Measurements from ENCODE around the gene PNPLA1.

PNPLA1 gene

DNA sequence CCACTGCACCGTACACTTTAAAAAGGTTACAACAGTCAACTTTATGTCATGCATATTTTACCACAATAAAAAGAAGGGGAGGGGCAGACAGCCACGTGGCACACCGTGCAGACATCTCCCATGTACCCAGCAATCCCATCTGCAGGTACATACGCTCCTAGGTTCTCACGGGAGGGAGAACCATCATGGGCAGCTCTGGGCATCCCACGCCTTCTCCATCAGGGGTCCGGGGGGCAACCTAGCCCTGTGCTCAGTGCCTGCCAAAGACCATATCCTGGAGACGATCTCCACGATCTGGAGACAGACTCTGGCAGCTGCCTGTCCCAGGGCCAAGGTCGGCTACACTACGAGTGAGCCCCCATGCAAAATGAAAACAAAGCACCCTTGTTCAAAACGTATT lies 69.3 kb downstream of the PNPLA1 start:
- DNase-seq = no peak

DNA sequence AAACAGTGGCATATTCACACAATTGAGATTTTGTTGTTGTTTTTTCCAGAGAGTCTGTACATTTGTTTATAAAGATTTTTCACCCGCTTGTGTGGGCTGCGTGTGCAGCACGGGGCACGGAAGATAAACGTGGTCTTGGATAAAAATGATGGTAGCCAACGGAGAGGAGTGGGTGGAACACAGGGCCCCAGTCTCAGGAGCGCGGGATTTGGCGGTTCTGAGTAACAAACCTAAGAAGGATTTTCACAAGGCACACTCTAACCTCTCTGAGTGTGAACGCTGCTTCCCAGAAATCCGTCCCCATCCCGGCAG lies 70.4 kb downstream of the PNPLA1 start:
- DNase-seq = no peak

DNA sequence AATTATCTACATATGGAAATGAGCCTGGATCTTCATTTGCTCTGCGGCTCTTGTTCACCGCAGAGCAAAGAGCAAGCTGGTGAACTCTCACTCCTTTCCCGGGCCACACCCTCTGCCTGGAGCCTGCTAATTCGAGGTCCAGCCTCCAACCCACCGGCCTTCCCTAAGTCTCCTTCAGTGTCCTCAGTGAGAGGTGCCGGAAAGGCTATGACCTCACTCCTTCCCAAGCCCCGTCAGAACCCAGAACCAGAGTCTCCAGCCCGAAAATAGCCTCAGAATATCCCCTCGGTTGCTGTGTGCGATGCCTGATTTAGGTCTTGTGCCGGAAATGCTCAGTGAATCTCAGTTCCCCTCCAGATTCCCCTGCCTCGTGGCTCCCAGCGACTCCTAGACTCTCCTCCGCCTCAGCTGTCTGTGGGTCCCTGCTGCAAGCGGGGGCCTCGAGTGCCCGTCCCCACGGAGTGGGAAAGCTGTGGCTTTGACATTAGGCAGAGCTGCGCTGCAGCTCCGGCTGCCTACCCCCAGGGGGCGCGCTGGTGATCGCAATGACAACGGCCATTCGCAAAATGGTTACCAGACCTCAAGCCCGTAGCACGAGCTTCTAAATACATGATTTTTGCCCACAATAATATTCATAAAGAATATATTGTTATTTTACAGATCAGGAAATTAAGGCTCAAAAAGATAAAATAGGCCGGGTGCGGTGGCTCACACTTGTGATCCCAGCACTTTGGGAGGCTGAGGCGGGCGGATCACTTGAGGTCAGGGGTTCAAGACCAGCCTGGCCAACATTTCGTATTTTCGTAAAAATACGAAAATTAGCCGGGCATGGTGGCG lies 71.0 kb downstream of the PNPLA1 start:
- DNase-seq = peak; percentile 17

DNA sequence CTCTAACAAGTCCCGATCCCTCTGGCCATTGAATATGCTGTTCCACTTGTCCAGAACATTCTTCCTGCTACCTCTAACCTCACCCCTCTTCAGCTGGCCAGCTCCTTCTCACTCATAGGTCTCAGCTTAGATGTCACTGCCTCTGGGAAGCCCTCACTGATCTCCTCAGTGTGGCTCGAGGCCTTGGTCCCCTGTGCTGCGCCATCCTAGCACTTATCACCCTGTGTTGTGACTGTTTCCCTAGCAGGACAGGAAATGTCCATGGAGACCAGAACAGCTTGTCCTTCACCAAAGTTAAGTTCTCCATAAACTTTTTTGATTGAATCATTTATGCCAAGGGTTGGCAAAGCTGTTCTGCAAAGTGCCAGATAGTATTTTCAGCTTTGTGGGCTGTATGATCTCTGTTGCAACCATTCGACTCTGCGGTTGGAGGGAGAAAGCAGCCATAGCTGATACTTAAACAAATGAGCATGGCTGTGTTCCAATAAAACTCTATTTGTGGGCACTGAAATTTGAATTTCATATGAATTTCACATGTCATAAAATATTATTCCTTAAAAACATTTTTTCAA lies 73.3 kb downstream of the PNPLA1 start:
- DNase-seq = no peak

DNA sequence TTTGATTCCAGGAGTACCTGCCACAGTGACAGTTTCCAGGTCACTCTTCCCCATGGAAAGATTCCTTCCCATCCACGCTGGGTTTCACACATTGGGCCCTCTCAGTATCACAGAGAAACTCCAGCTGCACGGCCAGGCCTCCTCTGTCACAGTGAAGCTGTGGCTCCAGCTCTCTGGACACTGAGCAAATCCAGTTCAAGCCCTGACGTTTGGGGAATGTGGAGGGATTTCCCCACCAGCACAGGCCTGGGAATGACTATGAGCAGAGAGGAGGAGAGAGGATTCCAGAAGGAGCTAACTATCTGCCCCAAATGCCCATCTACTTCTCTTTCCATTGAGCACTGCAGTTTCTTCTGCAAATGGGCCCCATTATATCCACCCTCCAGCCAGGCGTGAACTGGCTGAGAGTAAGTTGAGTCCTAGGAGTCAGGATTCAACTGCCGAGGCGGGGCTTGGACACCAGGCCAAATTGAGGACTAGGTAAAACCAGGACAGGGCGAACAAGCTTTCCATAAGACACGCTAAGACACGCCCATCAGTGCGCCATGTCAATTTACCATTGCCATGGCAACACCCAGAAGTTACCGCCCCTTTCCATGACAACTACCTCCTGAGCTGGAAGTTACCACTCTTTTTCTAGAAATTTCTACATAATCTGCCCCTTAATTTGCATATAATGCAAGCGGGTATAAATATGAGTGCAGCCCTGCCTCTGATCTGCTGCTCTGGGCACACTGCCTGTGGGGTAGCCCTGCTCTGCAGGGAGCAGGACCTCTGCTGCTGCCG lies 76.0 kb downstream of the PNPLA1 start:
- no peak for DNase-seq

DNA sequence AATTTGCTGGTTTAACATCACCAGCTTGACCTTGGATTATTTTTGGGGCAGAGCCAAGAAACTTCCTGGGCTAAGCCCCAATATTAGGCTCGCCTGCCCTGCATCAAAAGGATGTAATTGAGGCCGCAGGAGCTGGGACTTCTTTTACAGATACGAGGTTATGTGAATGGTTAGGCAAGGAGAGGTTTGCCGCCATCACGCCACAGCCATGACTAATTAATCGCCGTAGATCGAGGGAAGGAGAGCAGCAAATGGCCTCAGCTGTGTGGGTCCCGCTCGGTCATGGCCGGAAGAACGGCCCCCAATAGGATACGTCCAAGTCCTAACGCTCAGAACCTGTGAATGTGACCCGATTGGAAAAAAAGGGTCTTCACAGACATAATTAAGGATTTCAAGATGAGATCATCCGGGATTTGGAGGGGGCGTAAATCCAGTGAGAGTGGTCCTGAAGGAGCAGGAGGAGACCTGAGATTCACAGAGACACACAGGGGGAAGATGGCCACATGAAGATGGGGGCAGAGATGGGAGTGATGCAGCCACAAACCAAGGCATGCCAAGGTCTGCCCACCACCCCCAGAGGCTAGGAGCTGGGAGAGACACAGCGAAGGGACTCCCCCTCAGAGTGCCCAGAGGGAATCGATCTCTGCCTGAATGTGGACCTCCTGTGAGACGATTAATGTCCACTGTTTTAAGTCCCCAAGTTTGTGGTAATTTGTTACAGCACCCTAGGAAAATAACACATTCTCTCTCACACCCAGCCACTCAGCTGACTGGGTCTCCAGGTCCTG lies 76.8 kb downstream of the PNPLA1 start:
- no peak for DNase-seq

DNA sequence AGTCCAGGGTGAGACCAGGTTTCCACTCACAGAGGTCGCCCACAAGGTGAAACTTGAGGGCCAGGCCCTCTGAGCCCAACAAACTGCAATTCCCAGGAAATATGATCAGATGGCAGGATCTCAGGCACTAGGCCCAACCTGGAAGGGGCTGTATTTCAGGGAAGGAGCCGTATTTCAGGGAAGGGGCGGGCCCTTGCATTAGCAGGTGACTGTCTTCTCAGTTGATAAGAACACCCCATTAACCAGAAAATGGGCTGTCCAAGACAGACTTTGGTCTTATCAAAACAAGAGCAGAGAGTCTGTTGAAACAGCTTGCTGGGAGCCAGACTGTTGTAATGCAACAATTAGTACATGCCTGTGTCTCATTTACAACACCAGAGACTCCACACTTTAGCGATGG lies 77.8 kb downstream of the PNPLA1 start:
- DNase-seq = no peak

DNA sequence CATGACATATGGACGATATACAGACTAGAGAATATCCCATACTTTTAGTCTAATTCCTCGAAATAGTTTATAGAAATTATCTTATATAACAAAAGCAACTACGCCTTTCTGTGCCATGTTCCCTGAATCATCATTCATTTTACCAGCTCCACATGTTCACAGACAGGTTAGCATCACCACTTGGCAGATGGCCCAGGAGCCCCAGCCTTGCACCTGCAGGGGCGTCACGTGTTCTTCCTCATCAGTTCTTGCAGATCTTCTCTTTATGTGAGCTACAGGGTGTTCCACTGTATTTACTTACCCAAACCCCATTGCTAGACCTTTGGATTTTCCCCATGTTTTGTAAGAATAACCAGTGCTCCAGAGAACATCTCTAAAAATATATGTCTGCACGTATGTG lies 79.4 kb downstream of the PNPLA1 start:
- DNase-seq = no peak

DNA sequence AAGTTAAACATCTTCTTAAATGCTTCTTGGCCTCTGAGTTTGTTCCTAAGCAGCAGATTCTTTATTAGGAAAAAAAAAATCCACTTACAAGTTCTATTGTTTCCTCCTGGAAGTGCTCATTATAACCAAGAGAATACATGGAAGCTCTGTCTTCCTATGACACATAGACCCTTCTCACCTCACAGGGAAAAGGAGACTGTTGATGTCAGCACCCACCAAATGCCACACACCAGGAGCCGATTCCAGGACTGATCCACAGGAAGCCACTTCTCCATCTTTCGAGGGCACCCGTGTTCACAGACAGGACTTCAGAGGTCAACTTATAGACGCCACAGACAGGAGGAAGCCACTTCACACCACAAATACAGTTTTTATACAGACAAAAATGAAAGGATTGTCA lies 80.2 kb downstream of the PNPLA1 start:
- DNase-seq = no peak

DNA sequence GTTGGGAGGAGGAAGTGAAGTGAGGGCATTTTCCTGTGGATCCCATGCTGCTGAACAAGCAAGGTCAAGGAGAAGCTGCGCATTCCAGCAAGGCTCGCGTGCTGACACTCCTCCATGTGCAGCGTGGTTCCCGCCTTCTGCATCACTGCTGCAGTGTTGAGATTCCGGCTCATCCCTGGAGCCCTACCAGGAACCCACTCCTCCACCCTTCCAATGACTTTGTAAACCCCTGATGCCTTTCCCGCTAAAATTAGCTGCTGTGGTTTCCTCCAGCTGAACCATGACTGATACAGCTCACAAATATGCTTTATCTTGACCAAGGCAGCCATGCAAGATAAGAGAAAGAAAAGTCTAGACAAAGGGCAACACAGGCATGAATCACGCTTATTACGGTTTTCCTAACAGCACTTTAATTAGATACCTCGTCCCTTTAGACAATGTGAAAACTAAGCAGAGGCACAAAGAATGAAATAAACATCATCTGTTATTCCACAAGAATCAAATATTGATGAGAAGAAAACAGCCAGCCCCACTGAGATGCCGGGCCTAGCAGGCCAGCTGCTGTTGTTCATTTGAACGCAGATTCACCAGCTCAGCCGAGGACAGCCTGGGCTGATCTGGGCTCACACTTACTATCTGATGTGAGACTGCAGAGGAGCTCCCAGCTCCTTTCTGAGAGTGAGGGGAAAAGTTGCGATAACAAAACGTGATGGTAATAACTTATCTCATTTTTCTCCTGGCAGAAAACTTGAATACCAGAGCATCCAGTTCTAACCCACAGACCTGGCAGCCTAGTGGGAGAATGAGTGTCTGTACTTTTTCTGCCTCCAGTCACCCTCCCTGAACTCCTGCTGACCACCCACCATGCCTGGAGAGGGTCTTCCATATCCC lies 81.1 kb downstream of the PNPLA1 start:
- DNase-seq = no peak

DNA sequence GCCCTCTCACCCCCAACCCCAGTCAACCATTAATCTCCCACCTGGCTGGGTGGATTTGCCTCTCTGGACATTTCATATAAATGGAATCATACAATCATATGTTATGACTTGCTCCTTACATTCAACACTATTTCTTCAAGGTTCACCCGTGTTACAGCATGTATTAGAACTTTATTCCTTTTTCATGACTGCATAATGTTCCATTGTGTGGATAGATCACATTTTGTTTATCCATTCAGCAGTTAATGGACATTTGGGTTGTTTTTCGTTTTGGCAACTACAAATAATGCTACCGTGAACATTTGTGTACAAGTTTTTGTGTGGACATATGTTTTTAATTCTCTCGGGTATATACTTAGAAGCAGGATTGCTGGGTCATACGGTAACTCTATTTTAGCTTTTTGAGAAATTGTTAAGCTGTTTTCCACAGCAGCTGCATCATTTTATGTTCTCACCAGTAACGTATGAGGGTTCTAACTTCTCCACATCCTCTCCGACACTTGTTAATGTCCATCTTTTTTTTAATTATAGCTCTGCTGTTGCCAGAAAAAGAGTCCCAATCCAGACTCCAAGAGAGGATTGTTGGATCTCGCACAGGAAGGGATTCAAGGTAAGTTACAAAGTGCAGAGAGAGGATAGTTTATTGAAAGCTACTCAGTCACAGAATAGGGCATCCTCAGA lies 82.8 kb downstream of the PNPLA1 start:
- DNase-seq = no peak

DNA sequence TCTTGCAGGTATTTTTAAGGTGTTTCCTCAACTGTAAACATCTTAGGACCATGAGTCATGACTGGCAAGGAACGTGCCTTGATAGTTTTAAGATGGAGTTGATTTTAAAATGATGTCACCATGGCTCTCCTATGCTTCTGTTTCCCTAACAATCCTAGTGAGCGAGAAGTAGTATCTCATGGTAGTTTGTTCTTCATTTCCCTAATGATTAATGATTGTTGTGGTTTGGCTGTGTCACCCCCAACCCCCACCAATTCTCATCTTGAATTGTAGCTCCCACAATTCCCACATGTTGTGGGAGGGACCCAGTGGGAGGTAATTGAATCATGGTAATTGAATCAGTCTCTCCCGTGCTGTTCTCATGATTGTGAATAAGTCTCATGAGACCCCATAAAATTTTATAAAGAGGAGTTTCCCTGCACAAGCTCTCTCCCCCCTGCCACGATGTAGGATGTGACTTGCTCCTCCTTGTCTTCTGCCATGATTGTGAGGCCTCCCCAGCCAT lies 83.6 kb downstream of the PNPLA1 start:
- no peak for DNase-seq

DNA sequence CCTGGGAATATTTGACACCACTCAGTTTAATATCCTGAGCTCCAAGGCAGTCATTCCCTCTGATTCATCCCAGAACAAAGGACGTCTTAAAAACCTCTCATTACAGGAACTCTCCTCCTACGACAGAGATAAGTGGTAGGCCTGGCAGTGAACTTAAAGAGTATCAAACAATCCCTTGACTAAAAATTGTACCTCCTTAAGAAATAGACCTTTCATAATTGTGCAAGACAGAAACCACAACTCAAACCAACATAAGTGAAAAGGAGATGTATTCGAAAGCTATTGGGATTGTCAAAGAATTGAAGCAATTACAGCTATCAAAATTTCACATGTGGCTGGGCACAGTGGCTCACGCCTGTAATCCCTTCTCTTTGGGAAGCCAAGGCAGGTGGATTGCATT lies 86.0 kb downstream of the PNPLA1 start:
- no peak for DNase-seq

DNA sequence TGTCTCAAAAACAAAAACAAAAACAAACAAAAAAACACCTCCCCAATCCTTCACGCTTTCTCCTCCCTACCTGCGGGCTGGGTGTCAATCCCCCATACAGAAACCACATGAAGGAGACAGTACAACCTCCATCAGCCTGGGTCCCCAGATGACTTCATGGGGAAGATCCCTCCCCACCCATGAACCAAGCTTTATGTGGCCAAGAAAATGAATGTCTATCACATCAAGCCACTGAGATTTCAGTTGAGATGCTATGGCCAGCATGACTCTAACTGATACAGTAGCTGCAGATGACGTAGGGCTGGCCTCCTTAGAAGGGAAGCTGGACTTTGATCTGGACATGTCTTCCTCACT lies 88.0 kb downstream of the PNPLA1 start:
- no peak for DNase-seq

Data from KG1 (cell line).